ENCODE data around the gene EPHB3. TPM values are rescaled to one million over a fixed set of nuclear protein-coding genes. Genes with fewer than 3 reads are reported as not detected.

Gene EPHB3
- total and polyA plus RNA-seq, 8 donors: 2.9 to 33.3 (median 22.7) TPM

- no peaks in the 10 kb centered on the region for H3K27me3 ChIP-seq
- peak overlapping the region in 1 of 5 donors; percentile 37 for H3K27ac ChIP-seq
- DNase-seq: no peak
- H3K36me3 ChIP-seq: no peaks in the 10 kb centered on the region
- 92 to 98% (median 95%) methylated on average over 6 of the region's 6 CpGs for WGBS, 5 donors
- H3K9me3 ChIP-seq: no peaks in the 10 kb centered on the region
- H3K4me3 ChIP-seq: no peak overlapping the region
- TF ChIP-seq CTCF (IDR thresholded peaks at IDR 0.05) (no peak), EP300 (IDR thresholded peaks at IDR 0.05) (no peak), POLR2AphosphoS5 (IDR thresholded peaks at IDR 0.05) (no peak), POLR2A (IDR thresholded peaks at IDR 0.05) (no peak)
- intact Hi-C loops (cut with DNase I; ENCODE audit: low total_unique reads): no loop called here
- H3K4me1 ChIP-seq: peaks cover 0 to 31% (median 17%) of the 10 kb centered on the region in 4 donors
Observed at GRCh38 chr3:184591789-184592188, 30.2 kb downstream of the EPHB3 start.

GRCh38 chr3:184592371-184593219 lies 31.0 kb downstream of the EPHB3 start:
- no peak for TF ChIP-seq EP300 (IDR thresholded peaks at IDR 0.05)
- H3K36me3 ChIP-seq: no peaks in the 10 kb centered on the region
- H3K9me3 ChIP-seq: no peaks in the 10 kb centered on the region
- WGBS, 5 donors: 74 to 84% (median 79%) methylated on average over 13 to 17 of the region's 17 CpGs
- peak overlapping the region in 2 of 5 donors; percentile 37 to 50 for H3K27ac ChIP-seq
- peak in 1 of 2 donors; percentile 86 for DNase-seq
- no peaks in the 10 kb centered on the region for H3K27me3 ChIP-seq
- intact Hi-C loops (cut with DNase I; ENCODE audit: low total_unique reads): no loop called here
- H3K4me1 ChIP-seq: peaks cover 0 to 26% (median 17%) of the 10 kb centered on the region in 4 donors
- no peak overlapping the region for H3K4me3 ChIP-seq

GRCh38 chr3:184593220-184593927 lies 31.8 kb downstream of the EPHB3 start:
- Histone ChIP-seq H3K9me3 (no peaks in the 10 kb centered on the region), H3K27me3 (no peaks in the 10 kb centered on the region), H3K36me3 (no peaks in the 10 kb centered on the region), H3K27ac (peak overlapping the region in 2 of 5 donors; percentile 37 to 50), H3K4me1 (peaks cover 0 to 26% (median 17%) of the 10 kb centered on the region in 4 donors), H3K4me3 (no peak overlapping the region)
- no peak for TF ChIP-seq POLR2AphosphoS5 (IDR thresholded peaks at IDR 0.05)
- no peak for TF ChIP-seq CTCF (IDR thresholded peaks at IDR 0.05)
- no peak for TF ChIP-seq EP300 (IDR thresholded peaks at IDR 0.05)
- intact Hi-C loops (cut with DNase I; ENCODE audit: low total_unique reads): no loop called here
- DNase-seq: peak in 1 of 2 donors; percentile 70
- WGBS, 5 donors: 57 to 75% (median 68%) methylated on average over 7 of the region's 7 CpGs

GRCh38 chr3:184593928-184594303 lies 32.3 kb downstream of the EPHB3 start:
- intact Hi-C loops (cut with DNase I; ENCODE audit: low total_unique reads): no loop called here
- DNase-seq: no peak
- Histone ChIP-seq H3K9me3 (no peaks in the 10 kb centered on the region), H3K27me3 (no peaks in the 10 kb centered on the region), H3K27ac (peak overlapping the region in 1 of 5 donors; percentile 37), H3K36me3 (no peaks in the 10 kb centered on the region), H3K4me3 (no peak overlapping the region), H3K4me1 (peaks cover 0 to 26% (median 17%) of the 10 kb centered on the region in 4 donors)
- 76 to 93% (median 83%) methylated on average over 10 of the region's 10 CpGs for WGBS, 5 donors
- no peak for TF ChIP-seq CTCF (IDR thresholded peaks at IDR 0.05)
- no peak for TF ChIP-seq POLR2AphosphoS5 (IDR thresholded peaks at IDR 0.05)
- TF ChIP-seq POLR2A (IDR thresholded peaks at IDR 0.05): no peak
- TF ChIP-seq EP300 (IDR thresholded peaks at IDR 0.05): no peak
